Suprapubic skin (tissue), 4 donors: ENCODE measurements around the gene ARID1B. TPM values are rescaled to one million over a fixed set of nuclear protein-coding genes. Genes with fewer than 3 reads are reported as not detected.
A peak's percentile ranks its signal among the peaks of the same experiment; 100 is the strongest.

Experiments
- DNase-seq, 2 donors: peaks; one replicate each; pipeline ENCODE4 v3.0.0-alpha.2; 2019; ENCODE audit warnings: low spot score in 2 of 2
- H3K27ac ChIP-seq: fragments of 200-600 bp; sonication (generic); one replicate; pipeline ENCODE4 v1.5.1; 2019
- H3K27me3 ChIP-seq: fragments of 200-600 bp; sonication (generic); one replicate; pipeline ENCODE4 v1.5.1; 2019
- H3K36me3 ChIP-seq: fragments of 200-600 bp; sonication (generic); one replicate; pipeline ENCODE4 v1.5.1; 2019
- H3K4me1 ChIP-seq: fragments of 200-600 bp; sonication (generic); one replicate; pipeline ENCODE4 v1.5.1; 2019
- H3K4me3 ChIP-seq: fragments of 200-600 bp; sonication (generic); one replicate; pipeline ENCODE4 v1.5.1; 2019; ENCODE audit warnings: mild to moderate bottlenecking
- H3K9me3 ChIP-seq: fragments of 200-600 bp; sonication (generic); one replicate; pipeline ENCODE4 v1.5.1; 2019
- EP300 ChIP-seq: sonication (generic); formaldehyde crosslinking; IDR thresholded peaks from one replicate; pipeline ENCODE4 v1.6.1; 2017; ENCODE audit warnings: antibody characterized with exemption
- POLR2A ChIP-seq, 2 donors: fragments of 450-650 bp; IDR thresholded peaks; one replicate each; pipeline ENCODE4 v1.6.1; 2017; ENCODE audit warnings: antibody characterized with exemption in 2 of 2, mild to moderate bottlenecking in 2 of 2, moderate library complexity in 2 of 2
- POLR2AphosphoS5 ChIP-seq, 3 donors: sonication (generic); formaldehyde crosslinking; IDR thresholded peaks; one replicate each; pipeline ENCODE4 v1.6.1; 2017; ENCODE audit warnings: antibody characterized with exemption in 3 of 3
- WGBS: methylation state at CpG from one replicate; pipeline ENCODE4 v1.1.5; 2018; 5-methylcytosine and 5-hydroxymethylcytosine counted together
- total RNA-seq, 4 donors: library from RNA; depleted of rRNA; stranded (reverse); fragments of >200 nt; gene quantifications; one replicate each; pipeline ENCODE4 v1.1.0, GENCODE V29; 2016
- TF ChIP-seq, protein P1 (sequence below), 2 donors: fragments of 200-600 bp in 1 of 2; fragments of 450-650 bp in 1 of 2; sonication (generic) in 1 of 2; IDR thresholded peaks; one replicate each; pipeline ENCODE4 v1.5.1; 2016 to 2019; ENCODE audit warnings: antibody characterized with exemption in 2 of 2, mild to moderate bottlenecking in 1 of 2, moderate library complexity in 1 of 2

ARID1B gene
- total RNA-seq, 4 donors from 2014 or later: 102 to 233 (median 129) TPM

DNA sequence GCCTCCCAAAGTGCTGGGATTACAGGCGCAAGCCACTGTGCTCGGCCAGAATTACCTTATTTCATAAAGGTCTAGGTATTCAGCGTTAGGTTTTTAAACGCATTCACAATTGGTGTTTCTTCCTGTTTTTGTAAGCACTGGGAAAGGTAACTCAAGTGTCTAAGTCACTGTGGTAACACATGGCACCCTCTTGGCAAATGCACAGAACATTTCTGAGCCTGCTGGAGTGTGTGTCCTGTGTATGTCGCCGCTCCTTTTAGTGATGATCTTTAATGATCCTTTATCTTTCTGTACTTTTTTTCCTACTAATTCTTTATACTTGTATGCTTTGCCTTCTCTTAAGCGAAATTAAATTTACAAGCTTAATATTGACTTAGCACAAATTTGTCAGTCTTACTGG, 263.0 kb downstream of the ARID1B start:
- DNase-seq: no peak
- no peak overlapping the region for H3K4me3 ChIP-seq
- H3K9me3 ChIP-seq: no peaks in the 10 kb centered on the region
- H3K4me1 ChIP-seq: peaks cover 34% of the 10 kb centered on the region
- no peaks in the 10 kb centered on the region for H3K36me3 ChIP-seq
- no peaks in the 10 kb centered on the region for H3K27me3 ChIP-seq
- 94% methylated on average over 7 of the region's 7 CpGs for WGBS
- no peak overlapping the region for H3K27ac ChIP-seq
- no peak for TF ChIP-seq EP300

DNA sequence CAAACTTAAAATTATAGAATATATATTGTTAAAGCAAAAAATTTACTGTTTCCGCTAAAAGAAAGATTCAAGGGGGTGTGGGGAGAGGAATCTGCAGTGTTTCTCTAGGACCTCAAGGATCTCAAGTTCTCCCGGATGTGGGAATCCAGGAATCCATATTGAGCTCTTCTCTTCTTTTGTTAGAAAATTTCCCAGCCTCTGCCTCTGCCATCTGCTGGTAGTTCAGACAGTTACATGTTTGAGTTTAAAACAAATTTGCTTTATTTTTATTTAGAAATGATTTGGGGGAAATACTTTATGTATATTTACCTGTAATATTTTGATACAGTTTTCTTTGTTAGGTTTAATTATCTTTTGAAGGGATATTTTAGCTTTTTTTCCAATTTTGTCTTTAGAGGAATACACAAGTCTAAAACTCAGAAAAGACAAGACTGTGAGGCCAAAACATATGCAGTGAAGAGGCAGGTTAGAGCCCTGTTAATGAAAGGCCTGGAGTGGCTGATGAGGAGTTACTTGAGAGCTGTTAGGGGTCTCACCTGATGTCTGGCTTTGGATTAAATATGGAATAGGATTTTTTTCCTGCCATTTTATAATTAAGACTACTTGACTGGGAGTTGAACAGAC, 268.8 kb downstream of the ARID1B start:
- Histone ChIP-seq H3K9me3 (no peaks in the 10 kb centered on the region), H3K27me3 (no peaks in the 10 kb centered on the region), H3K36me3 (no peaks in the 10 kb centered on the region), H3K27ac (no peak overlapping the region), H3K4me3 (no peak overlapping the region), H3K4me1 (peaks cover 8% of the 10 kb centered on the region)
- TF ChIP-seq, protein P1, sequence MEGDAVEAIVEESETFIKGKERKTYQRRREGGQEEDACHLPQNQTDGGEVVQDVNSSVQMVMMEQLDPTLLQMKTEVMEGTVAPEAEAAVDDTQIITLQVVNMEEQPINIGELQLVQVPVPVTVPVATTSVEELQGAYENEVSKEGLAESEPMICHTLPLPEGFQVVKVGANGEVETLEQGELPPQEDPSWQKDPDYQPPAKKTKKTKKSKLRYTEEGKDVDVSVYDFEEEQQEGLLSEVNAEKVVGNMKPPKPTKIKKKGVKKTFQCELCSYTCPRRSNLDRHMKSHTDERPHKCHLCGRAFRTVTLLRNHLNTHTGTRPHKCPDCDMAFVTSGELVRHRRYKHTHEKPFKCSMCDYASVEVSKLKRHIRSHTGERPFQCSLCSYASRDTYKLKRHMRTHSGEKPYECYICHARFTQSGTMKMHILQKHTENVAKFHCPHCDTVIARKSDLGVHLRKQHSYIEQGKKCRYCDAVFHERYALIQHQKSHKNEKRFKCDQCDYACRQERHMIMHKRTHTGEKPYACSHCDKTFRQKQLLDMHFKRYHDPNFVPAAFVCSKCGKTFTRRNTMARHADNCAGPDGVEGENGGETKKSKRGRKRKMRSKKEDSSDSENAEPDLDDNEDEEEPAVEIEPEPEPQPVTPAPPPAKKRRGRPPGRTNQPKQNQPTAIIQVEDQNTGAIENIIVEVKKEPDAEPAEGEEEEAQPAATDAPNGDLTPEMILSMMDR (IDR thresholded peaks at IDR 0.05): peak; percentile 39 to 52
- TF ChIP-seq EP300: no peak
- 7% methylated on average over 2 of the region's 2 CpGs for WGBS
- no peak for DNase-seq

DNA sequence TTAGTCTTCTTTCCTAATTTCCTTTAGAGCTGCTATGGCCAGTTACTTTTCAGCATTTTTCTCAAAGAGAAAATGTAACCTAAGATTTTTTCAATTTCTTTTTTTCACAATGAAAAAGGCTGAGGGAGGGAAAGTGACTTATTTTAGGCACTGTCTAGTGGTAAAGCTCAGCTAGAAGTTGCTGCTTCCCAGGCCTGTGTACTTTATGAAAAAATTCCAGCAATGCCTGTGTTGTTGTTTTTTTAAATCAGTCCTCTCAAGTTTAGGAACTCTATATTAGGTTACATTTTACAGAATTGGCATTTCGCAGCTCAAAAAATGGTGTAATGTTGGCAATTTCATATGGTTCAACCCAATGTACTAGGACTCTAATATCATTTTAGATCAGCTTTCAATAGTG, 269.6 kb downstream of the ARID1B start:
- Histone ChIP-seq H3K27ac (no peak overlapping the region), H3K27me3 (no peaks in the 10 kb centered on the region), H3K36me3 (no peaks in the 10 kb centered on the region), H3K9me3 (no peaks in the 10 kb centered on the region), H3K4me1 (peaks cover 9% of the 10 kb centered on the region), H3K4me3 (no peak overlapping the region)
- 97% methylated on average over 1 of the region's 1 CpG for WGBS
- TF ChIP-seq EP300 (no peak), POLR2AphosphoS5 (IDR thresholded peaks at IDR 0.05) (no peak), POLR2A (IDR thresholded peaks at IDR 0.05) (no peak)
- TF ChIP-seq, protein P1 (IDR thresholded peaks at IDR 0.05): no peak
- no peak for DNase-seq

DNA sequence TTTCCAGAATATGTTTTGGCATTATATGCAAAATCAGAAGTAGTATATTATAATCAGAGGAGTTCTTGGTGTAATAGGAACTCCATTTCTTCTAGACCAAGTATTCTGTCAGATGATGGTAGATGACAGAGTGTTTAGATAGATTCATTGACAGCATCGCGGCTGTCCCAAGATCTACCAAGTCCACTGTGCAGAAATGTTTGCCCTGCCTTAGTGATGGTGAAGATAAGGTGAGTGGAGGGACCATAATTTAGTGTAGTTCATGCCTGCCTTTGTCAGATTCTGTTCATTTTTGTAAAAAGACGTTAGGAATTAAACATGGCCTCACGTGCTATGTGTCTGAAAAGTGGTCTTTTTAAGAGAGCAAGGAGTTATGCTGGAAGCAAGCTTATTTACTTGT, 270.1 kb downstream of the ARID1B start:
- no peak for DNase-seq
- Histone ChIP-seq H3K4me1 (peaks cover 9% of the 10 kb centered on the region), H3K36me3 (no peaks in the 10 kb centered on the region), H3K27me3 (no peaks in the 10 kb centered on the region), H3K27ac (no peak overlapping the region), H3K9me3 (no peaks in the 10 kb centered on the region), H3K4me3 (no peak overlapping the region)
- WGBS: 87% methylated on average over 4 of the region's 4 CpGs
- TF ChIP-seq POLR2AphosphoS5 (IDR thresholded peaks at IDR 0.05): no peak

DNA sequence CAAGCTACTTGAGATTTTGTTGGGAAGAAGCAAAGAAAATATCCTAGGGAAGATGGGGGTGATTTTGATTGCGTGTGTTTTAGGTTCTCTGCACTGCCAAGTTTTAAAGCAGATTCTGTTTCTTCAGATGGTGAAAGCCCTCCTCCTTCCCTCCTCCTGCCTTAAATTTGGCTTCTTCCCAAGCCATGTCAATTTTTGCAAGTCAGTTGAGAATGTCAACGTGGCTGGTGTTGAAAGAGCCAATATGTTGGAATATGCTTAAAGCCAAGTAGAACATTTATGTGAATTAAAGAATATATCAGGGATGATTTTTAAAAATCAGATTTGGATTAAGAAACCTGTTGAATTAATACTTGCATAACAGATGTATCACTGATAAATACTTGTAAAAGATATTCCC, 270.8 kb downstream of the ARID1B start:
- H3K9me3 ChIP-seq: no peaks in the 10 kb centered on the region
- peaks cover 9% of the 10 kb centered on the region for H3K4me1 ChIP-seq
- H3K36me3 ChIP-seq: no peaks in the 10 kb centered on the region
- no peak for TF ChIP-seq EP300
- TF ChIP-seq POLR2A (IDR thresholded peaks at IDR 0.05): no peak
- TF ChIP-seq POLR2AphosphoS5 (IDR thresholded peaks at IDR 0.05): no peak
- TF ChIP-seq, protein P1 (IDR thresholded peaks at IDR 0.05): no peak
- DNase-seq: no peak
- no peak overlapping the region for H3K4me3 ChIP-seq
- no peaks in the 10 kb centered on the region for H3K27me3 ChIP-seq
- H3K27ac ChIP-seq: no peak overlapping the region
- 27% methylated on average over 2 of the region's 2 CpGs for WGBS

DNA sequence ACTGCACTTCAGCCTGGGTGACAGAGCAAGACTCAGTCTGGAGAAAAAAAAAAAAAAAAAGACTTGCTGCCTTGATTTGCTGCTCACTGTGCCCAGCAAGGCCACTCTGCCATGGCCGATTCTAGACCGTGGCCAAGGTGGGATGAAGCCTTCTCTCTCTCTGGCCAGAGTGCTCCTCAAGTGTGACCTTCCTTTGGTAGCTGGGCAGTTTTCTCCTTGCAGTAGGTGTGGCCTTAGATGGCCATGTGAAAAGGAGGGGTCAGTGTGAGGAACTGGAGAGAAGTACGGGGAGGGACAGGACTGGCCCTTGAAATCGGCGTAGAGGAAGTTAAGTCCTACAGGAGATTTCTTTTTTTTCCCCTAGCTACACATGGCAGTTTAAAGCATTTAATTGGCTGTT, 272.0 kb downstream of the ARID1B start:
- H3K4me3 ChIP-seq: no peak overlapping the region
- H3K27ac ChIP-seq: no peak overlapping the region
- TF ChIP-seq EP300: no peak
- TF ChIP-seq POLR2AphosphoS5 (IDR thresholded peaks at IDR 0.05): no peak
- TF ChIP-seq POLR2A (IDR thresholded peaks at IDR 0.05): no peak
- TF ChIP-seq, protein P1 (IDR thresholded peaks at IDR 0.05): no peak
- DNase-seq: no peak
- H3K9me3 ChIP-seq: no peaks in the 10 kb centered on the region
- 80% methylated on average over 5 of the region's 5 CpGs for WGBS
- no peaks in the 10 kb centered on the region for H3K36me3 ChIP-seq
- H3K27me3 ChIP-seq: no peaks in the 10 kb centered on the region
- H3K4me1 ChIP-seq: peaks cover 9% of the 10 kb centered on the region
